ENCODE data around the gene JPT1.
"Not testable (repeated sequence)": the region's sequence is repeated elsewhere in the genome, so short reads cannot be mapped to it uniquely, and the experiment has no call there.

The JPT1 gene

DNA sequence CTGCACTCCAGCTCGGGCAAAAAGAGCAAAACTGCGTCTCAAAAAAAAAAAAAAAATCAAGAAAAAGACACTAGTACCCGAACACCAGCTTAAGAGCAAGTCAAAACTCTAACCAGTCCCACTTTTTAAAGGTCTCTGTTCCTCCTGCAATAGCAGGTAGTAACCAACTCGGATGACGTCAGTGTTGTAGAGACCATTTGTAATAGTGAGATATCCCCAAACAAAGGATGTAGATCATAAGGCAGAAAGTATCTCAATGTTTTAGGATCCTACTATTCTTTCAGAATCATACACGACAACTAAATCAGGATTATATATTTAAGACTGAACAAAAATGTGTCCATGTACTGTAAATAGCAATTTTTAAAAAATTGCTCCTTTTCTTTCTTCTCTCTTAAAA lies 2.4 kb downstream of the JPT1 start:
- no peak for TF ChIP-seq JUND (IDR thresholded peaks at IDR 0.05; ENCODE audit: low read depth)
- peak; percentile 33 to 45 for DNase-seq (ENCODE audit: low read depth in 1 of 2, low spot score in 1 of 2)
- in situ Hi-C loops (cut with HindIII; ENCODE audit: low pct_unique_long_range_greater_than_20kb, low sequenced_read_pairs), result no loop called here

DNA sequence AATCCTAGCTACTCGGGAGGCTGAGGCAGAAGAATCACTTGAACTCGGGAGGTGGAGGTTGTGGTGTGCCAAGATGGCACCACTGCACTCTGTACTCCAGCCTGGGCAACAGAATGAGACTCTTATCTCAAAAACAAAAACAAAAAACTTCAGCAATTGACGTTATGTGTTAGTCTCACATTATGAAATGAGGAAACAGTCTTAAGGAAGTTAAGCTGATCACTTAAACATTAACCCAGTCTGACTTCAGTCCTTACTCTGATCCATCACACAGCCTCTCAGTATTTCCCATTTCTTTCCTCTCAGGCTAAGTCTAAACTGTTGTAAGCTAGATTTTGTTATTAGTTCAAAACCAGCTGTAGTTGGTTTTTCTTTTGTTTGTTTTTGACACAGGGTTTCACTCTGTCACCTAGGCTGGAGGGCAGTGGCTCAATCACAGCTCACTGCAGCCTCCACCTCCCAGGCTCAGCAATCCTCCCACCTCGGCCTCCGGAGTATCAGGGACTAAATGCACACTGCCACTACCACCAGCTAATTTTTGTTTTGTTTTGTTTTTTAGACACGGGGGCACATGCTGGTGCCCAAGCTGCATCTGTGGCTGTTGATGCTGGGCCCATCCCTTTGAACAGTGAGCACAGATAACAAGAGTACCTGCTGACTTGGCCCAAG lies 6.3 kb downstream of the JPT1 start:
- in situ Hi-C loops (cut with HindIII; ENCODE audit: low pct_unique_long_range_greater_than_20kb, low sequenced_read_pairs), result no loop called here
- DNase-seq (ENCODE audit: low read depth in 1 of 2, low spot score in 1 of 2), result no peak
- TF ChIP-seq JUND (IDR thresholded peaks at IDR 0.05; ENCODE audit: low read depth), result no peak

DNA sequence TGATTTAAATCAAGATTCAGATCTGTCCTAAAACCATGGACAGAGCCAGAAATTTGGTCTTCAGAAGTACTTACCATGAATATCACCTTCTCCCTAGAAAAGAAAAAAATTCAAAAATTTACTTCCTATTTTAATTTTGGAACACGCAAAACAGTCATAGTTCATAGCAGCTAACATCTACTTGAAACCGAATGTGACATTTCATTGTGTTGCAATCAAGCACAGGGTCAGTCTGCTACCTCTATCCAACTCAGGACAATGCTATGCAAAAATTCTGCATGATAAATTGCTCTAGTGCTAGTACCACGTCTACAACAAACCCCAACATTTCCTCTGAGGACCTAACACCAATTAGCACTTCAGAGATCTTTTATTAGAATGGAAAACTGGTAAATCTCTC lies 7.7 kb downstream of the JPT1 start:
- no peak for TF ChIP-seq JUND (IDR thresholded peaks at IDR 0.05; ENCODE audit: low read depth)
- in situ Hi-C loops (cut with HindIII; ENCODE audit: low pct_unique_long_range_greater_than_20kb, low sequenced_read_pairs), result no loop called here

DNA sequence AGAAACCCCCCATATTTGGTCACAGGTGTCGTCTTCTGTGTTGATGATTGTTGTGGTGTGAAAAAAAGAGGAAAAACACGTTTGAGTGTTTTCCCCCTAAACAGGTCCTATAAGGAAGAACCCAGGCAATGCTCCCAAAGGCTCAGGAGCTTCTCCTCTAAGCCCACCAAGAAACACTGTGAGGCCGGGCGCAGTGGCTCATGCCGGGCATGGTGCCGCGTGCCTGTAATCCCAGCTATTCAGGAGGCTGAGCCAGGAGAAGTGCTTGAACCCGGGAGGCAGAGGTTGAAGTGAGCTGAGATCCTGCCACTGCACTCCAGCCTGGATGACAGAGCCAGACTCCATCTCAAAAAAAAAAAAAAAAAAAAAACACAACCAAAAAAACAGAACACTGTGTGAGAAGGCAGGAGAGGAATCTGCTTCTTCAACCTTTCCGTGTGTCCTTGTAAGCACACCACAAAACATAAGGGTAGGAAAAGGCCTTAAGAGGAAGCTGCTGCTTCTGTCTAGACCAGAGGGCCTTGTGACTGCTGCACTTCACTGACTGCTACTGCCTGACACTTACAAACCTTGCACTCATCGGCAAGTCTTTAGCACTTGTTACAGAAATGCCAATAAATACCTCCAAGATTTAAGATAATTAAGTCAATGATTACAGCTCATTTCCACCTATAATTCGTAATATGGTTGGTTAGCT lies 9.3 kb downstream of the JPT1 start:
- DNase-seq (ENCODE audit: low read depth in 1 of 2, low spot score in 1 of 2), result no peak
- in situ Hi-C loops (cut with HindIII; ENCODE audit: low pct_unique_long_range_greater_than_20kb, low sequenced_read_pairs), result no loop called here
- no peak for TF ChIP-seq JUND (IDR thresholded peaks at IDR 0.05; ENCODE audit: low read depth)

More for the DNA sequence above, 7.7 kb downstream of the JPT1 start:
- no peak for DNase-seq (ENCODE audit: low read depth in 1 of 2, low spot score in 1 of 2)

DNA sequence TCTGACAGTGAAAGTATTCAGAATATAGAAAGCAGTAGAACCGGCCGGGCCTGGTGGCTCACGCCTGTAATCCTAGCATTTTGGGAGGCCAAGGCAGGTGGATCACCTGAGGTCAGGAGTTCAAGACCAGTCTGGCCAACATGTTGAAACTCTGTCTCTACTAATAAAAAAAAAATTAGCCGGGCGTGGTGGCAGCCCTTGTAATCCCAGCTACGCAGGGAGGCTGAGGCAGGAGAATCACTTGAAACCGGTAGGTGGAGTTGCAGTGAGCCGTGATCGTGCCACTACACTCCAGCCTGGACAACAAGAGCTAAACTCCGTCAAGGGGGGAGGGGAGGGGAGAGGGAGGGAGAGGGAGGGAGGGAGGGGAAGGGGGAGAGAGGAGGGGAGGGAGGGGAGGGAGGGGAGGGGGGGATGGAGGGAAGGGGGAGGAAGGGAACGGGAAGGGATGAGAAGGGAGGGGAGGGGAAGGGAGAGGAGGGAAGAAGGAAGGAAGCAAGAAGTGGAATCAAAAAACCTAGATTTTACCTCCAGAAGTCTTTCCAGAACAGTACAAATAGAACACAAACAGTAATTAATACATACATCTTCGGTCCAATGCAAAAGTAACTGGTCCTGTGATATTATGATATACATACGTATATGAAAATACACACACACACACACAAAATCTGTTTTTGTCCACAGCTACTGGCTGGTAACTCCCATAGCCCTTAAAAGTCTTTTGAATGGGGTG lies 11.9 kb downstream of the JPT1 start:
- in situ Hi-C loops (cut with HindIII; ENCODE audit: low pct_unique_long_range_greater_than_20kb, low sequenced_read_pairs), result no loop called here
- TF ChIP-seq JUND (IDR thresholded peaks at IDR 0.05; ENCODE audit: low read depth), result no peak

DNA sequence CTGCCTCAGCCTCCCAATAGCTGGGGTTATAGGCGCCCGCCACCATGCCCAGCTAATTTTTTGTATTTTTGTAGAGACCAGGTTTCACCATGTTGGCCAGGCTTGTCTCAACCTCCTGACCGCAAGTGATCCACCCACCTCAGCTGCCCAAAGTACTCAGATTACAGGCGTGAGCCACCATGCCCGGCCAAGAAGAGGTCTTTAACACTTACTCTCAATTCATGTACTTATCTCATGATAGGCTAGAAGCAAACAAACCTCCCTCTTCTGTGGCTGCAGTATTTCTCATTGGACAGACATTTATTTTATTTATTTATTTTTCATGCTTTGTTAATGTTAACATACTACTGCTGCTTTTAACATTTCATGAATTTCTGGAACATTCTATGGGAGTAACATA lies 15.8 kb downstream of the JPT1 start:
- in situ Hi-C loops (cut with HindIII; ENCODE audit: low pct_unique_long_range_greater_than_20kb, low sequenced_read_pairs), result no loop called here
- TF ChIP-seq JUND (IDR thresholded peaks at IDR 0.05; ENCODE audit: low read depth), result no peak
- no peak for DNase-seq (ENCODE audit: low read depth in 1 of 2, low spot score in 1 of 2)

More for the DNA sequence above, 11.9 kb downstream of the JPT1 start:
- no peak for DNase-seq (ENCODE audit: low read depth in 1 of 2, low spot score in 1 of 2)

DNA sequence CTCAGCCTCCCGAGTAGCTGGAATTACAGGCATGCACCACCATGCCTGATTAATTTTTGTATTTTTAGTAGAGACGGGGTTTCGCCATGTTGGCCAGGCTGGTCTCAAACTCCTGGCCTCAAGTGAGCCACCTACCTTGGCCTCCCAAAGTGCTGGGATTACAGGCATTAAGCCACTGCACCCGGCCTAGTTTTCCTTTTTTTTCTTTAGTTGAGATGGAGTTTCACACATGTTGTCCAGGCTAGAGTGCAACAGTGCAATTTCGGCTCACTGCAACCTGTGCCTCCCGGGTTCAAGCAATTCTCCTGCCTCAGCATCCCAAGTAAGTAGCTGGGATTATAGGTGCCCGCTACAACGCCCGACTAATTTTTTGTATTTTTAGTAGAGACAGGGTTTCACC lies 16.6 kb downstream of the JPT1 start:
- in situ Hi-C loops (cut with HindIII; ENCODE audit: low pct_unique_long_range_greater_than_20kb, low sequenced_read_pairs), result not testable (repeated sequence)

DNA sequence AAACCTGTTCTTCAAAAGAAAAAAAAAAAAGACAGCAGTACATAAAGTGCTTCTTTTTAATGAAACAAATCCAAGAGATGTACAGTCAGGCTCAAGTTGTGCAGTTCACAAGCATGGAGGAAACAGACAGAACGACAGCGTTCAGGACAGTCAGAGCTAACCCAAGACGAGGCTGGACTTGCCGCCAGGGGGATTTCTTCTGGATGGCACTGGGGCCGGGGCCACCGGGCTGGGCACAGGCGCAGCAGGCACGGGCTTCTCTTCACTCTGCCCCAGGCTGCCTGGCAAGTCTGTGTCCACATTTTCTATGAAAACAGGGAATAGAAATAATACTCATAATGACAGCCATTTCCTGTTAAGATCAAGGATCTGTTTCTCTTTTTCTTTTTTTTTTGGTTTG lies 18.4 kb downstream of the JPT1 start:
- in situ Hi-C loops (cut with HindIII; ENCODE audit: low pct_unique_long_range_greater_than_20kb, low sequenced_read_pairs), result no loop called here
- TF ChIP-seq JUND (IDR thresholded peaks at IDR 0.05; ENCODE audit: low read depth), result no peak

More for the DNA sequence above, 16.6 kb downstream of the JPT1 start:
- not testable (repeated sequence) for DNase-seq (ENCODE audit: low read depth in 1 of 2, low spot score in 1 of 2)

DNA sequence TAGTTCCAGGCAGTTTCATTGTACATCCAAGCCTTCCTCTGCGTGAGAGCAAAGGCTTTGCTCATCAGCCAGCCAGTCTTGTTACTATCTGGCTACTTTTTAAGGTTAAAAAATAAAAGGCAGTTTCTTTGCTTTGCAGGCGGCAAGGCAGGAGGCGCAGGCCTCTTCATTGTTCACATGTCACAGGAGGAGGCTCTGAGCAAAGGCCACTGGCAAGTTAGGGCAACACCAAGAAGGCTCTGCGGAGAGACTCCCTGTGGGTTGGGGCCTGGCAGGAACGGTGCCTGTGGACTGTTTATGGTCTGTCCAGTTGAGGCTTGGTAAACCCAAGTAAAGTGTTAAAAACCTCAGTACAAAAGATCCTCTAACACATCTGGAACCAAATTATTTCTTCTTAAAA lies 18.9 kb downstream of the JPT1 start:
- no peak for DNase-seq (ENCODE audit: low read depth in 1 of 2, low spot score in 1 of 2)
- TF ChIP-seq JUND (IDR thresholded peaks at IDR 0.05; ENCODE audit: low read depth), result no peak
- in situ Hi-C loops (cut with HindIII; ENCODE audit: low pct_unique_long_range_greater_than_20kb, low sequenced_read_pairs), result no loop called here

More for the DNA sequence above, 18.4 kb downstream of the JPT1 start:
- no peak for DNase-seq (ENCODE audit: low read depth in 1 of 2, low spot score in 1 of 2)

DNA sequence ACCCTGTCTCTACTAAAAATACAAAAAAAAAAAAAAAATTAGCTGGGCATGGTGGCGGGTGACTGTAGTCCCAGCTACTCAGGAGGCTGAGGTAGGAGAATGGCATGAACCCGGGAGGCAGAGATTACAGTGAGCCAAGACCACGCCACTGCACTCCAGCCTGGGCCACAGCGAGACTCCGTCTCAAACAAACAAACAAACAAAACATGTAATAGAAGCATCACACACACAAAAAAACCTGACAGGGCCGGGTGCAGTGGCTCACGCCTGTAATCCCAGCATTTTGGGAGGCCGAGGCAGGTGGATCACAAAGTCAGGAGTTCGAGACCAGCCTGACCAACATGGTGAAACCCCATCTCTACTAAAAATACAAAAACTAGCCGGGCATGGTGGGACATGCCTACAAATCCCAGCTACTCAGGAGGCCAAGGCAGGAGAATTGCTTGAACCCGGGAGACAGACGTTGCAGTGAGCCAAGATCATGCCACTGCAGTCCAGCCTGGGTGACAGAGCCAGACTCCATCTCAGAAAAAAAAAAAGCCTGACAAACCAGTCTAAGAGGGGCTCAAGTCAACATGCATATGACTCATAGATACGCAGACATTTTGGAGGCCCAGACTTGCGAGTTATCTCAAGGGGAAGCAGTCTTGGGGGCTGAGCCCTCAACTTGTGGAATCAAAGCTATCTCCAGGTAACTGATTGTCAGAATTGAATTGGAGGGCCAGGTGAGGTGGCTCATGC lies 20.5 kb downstream of the JPT1 start:
- in situ Hi-C loops (cut with HindIII; ENCODE audit: low pct_unique_long_range_greater_than_20kb, low sequenced_read_pairs); DNase-seq (ENCODE audit: low read depth in 1 of 2, low spot score in 1 of 2): not testable (repeated sequence)

DNA sequence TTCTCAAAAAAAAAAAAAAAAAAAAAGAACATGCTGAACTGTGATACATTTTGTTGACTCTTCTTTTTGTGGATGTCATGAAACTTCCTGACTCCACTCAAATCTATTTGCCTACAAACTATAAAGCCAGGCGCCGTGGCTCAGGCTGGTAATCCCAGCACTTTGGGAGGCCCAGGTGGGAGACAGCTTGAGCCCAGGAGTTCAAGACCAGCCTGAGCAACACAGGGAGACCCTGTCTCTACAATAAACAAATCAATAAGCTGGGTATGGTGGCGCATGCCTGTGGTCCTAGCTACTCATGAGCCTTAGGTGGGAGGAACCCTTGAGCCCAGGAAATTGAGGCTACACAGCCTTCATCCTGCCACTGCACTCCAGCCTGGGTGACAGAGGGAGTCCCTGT lies 21.3 kb downstream of the JPT1 start:
- in situ Hi-C loops (cut with HindIII; ENCODE audit: low pct_unique_long_range_greater_than_20kb, low sequenced_read_pairs), result no loop called here
- DNase-seq (ENCODE audit: low read depth in 1 of 2, low spot score in 1 of 2), result no peak
- TF ChIP-seq JUND (IDR thresholded peaks at IDR 0.05; ENCODE audit: low read depth), result no peak

DNA sequence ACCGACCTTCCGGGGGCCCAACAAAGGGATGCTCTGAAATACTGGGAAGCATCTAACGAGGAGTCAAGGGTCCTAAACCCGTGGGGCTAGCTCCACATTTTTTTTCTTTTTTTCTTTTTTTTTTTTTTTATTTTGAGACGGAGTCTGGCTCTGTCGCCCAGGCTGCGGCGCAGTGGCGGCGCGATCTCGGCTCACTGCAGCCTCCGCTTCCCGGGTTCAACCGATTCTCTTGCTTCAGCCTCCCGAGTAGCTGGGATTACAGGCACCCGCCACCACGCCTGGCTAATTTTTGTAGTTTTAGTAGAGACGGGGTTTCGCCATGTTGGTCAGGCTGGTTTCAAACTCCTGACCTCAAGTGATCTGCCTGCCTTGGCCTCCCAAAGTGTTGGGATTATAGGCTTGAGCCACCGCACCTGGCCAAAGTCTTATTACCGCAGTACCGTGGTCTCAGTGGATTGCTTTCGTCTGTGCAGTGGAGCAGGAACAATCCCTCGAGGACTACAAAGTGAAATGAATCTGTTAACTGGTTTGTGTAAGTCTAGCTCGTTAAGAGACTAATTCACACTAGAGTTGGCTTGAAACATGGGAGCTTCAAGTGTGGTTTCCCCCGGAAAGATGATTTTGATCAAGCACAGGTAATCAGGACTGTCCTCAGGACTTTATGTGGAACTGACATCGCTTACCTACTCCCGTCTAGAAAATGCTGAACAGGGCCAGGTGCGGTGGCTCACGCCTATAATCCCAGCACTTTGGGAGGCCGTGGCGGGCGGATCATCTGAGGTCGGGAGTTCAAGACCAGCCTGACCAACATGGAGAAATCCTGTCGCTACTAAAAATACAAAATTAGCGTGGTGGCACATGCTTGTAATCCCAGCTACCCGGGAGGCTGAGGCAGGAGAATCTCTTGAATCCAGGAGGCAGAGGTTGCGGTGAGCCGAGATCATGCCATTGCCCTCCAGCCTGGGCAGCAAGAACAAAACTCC lies 22.0 kb downstream of the JPT1 start:
- not testable (repeated sequence) for DNase-seq (ENCODE audit: low read depth in 1 of 2, low spot score in 1 of 2)

More for the DNA sequence above, 22.0 kb downstream of the JPT1 start:
- in situ Hi-C loops (cut with HindIII; ENCODE audit: low pct_unique_long_range_greater_than_20kb, low sequenced_read_pairs), result not testable (repeated sequence)

Data from T47D (cell line).